Suprapubic skin (tissue), 3 donors: ENCODE measurements around the gene SCAMP5.
A peak's percentile ranks its signal among the peaks of the same experiment; 100 is the strongest.

Source experiments
- EP300 ChIP-seq: sonication (generic); formaldehyde crosslinking; IDR thresholded peaks from one replicate; pipeline ENCODE4 v1.6.1; 2017; ENCODE audit warnings: antibody characterized with exemption
- TF ChIP-seq, protein P1 (sequence below), 2 donors: fragments of 200-600 bp in 1 of 2; fragments of 450-650 bp in 1 of 2; sonication (generic) in 1 of 2; IDR thresholded peaks; one replicate each; pipeline ENCODE4 v1.5.1; 2016 to 2019; ENCODE audit warnings: antibody characterized with exemption in 2 of 2, mild to moderate bottlenecking in 1 of 2, moderate library complexity in 1 of 2

GRCh38 chr15:74958320-74958907, 36.9 kb upstream of the SCAMP5 start:
- no peak for TF ChIP-seq EP300
- TF ChIP-seq, protein P1, sequence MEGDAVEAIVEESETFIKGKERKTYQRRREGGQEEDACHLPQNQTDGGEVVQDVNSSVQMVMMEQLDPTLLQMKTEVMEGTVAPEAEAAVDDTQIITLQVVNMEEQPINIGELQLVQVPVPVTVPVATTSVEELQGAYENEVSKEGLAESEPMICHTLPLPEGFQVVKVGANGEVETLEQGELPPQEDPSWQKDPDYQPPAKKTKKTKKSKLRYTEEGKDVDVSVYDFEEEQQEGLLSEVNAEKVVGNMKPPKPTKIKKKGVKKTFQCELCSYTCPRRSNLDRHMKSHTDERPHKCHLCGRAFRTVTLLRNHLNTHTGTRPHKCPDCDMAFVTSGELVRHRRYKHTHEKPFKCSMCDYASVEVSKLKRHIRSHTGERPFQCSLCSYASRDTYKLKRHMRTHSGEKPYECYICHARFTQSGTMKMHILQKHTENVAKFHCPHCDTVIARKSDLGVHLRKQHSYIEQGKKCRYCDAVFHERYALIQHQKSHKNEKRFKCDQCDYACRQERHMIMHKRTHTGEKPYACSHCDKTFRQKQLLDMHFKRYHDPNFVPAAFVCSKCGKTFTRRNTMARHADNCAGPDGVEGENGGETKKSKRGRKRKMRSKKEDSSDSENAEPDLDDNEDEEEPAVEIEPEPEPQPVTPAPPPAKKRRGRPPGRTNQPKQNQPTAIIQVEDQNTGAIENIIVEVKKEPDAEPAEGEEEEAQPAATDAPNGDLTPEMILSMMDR (IDR thresholded peaks at IDR 0.05), result peak; percentile 31 to 33
